K562 (cell line): ENCODE results near the gene KDF1. TPM values are rescaled to one million over a fixed set of nuclear protein-coding genes. Genes with fewer than 3 reads are reported as not detected.

ENCODE experiments used
- ATAC-seq: fragments of 200-7000 bp; cut with Tn5 transposase; 3 replicates; pipeline ENCODE4 v1.9.1; 2020; ENCODE audit warnings: moderate library complexity
- BruUV-seq: library from RNA; stranded (reverse); fragments of 400-500 nt; replicated peaks from 2 replicates; lab custom pipeline; 2021; lab: Mats Ljungman, UMichigan
- CTCF ChIA-PET: fragments of 300-600 bp; formaldehyde crosslinking; extraction: SDS; loops from one replicate; lab custom pipeline; 2021; ENCODE audit warnings: low intra/inter-chr PET ratio; lab: Yijun Ruan, JAX
- POLR2A ChIA-PET: fragments of 300-600, 350-650 bp; sonication (Branson Sonifier 250); formaldehyde crosslinking; extraction: SDS; loops from one replicate; lab custom pipeline; 2021; ENCODE audit warnings: antibody characterized with exemption, inconsistent platforms; lab: Yijun Ruan, JAX
- DNase-seq, 4 experiments: peaks; one replicate each; pipeline versions ENCODE4 v3.0.0 to v3.0.0-alpha.2; 2011 to 2018; ENCODE audit warnings: low spot score in 3 of 4, mixed read lengths in 3 of 4; ENCODE audit errors: extremely low read depth in 1 of 4
- FAIRE-seq: peaks from 2 replicates; lab custom pipeline; 2011; peaks lifted over from hg19 to GRCh38; lab: Jason Lieb, UNC
- H2AFZ ChIP-seq: 2 replicates; pipeline ENCODE4 v1.6.0; 2011; ENCODE audit warnings: low read depth, low read length, control low read depth, inconsistent platforms
- H3K27ac ChIP-seq: fragments of 200-600 bp; 3 replicates; pipeline ENCODE4 v1.8.0; 2011; ENCODE audit warnings: low read depth, mild to moderate bottlenecking, control low read depth, inconsistent platforms, low read length, moderate library complexity, mixed read lengths; ENCODE audit errors: extremely low read depth
- H3K27me3 ChIP-seq, 2 experiments: fragments of 300-600 bp in 1 of 2; 2 replicates in 1 of 2; 3 replicates in 1 of 2; pipeline versions ENCODE4 v1.6.0 to v1.8.0; 2011; ENCODE audit warnings: inconsistent platforms in 2 of 2, low read length in 2 of 2, mild to moderate bottlenecking in 1 of 2, mixed read lengths in 1 of 2, moderate library complexity in 1 of 2; ENCODE audit not compliant: control insufficient read depth in 2 of 2, insufficient read depth in 2 of 2
- H3K36me3 ChIP-seq: fragments of 300-600 bp; 3 replicates; pipeline ENCODE4 v1.8.0; 2011; ENCODE audit warnings: mild to moderate bottlenecking, low read length, inconsistent platforms; ENCODE audit not compliant: control insufficient read depth, insufficient read depth
- H3K4me1 ChIP-seq, 2 experiments: fragments of 200-600 bp in 1 of 2; replicated peaks in 1 of 2; 2 replicates in 1 of 2; 3 replicates in 1 of 2; pipeline versions ENCODE4 v1.5.1 to v1.8.0; 2011; ENCODE audit warnings: inconsistent platforms in 2 of 2, low read length in 2 of 2, mild to moderate bottlenecking in 1 of 2, mixed read lengths in 1 of 2, moderate library complexity in 1 of 2; ENCODE audit not compliant: control insufficient read depth in 2 of 2, insufficient read depth in 2 of 2
- H3K4me2 ChIP-seq: 2 replicates; pipeline ENCODE4 v1.6.1; 2011; ENCODE audit warnings: low read length, control low read depth, inconsistent platforms, mixed read lengths; ENCODE audit not compliant: insufficient read depth
- H3K4me3 ChIP-seq: fragments of 200-600 bp; sonication (generic), shearing (Covaris generic); 2 replicates; pipeline ENCODE4 v1.5.1; 2016; ENCODE audit warnings: control low read depth, inconsistent platforms
- H3K79me2 ChIP-seq: fragments of 200-600 bp; 3 replicates; pipeline ENCODE4 v1.8.0; 2011; ENCODE audit warnings: low read length, inconsistent platforms; ENCODE audit not compliant: control insufficient read depth, insufficient read depth
- H3K9ac ChIP-seq, 2 experiments: 2 replicates each; pipeline versions ENCODE4 v1.6.0 to v1.6.1; 2011; ENCODE audit warnings: low read depth in 2 of 2, low read length in 2 of 2, control low read depth in 1 of 2, inconsistent platforms in 1 of 2, mild to moderate bottlenecking in 1 of 2, mixed read lengths in 1 of 2; ENCODE audit not compliant: insufficient read depth in 1 of 2
- H3K9me1 ChIP-seq: one replicate; pipeline ENCODE4 v1.6.0; 2011; ENCODE audit warnings: inconsistent platforms, mild to moderate bottlenecking, low read length, moderate library complexity; ENCODE audit not compliant: control insufficient read depth, insufficient read depth
- H3K9me3 ChIP-seq: replicated peaks from 2 replicates; pipeline ENCODE4 v1.5.1; 2011; ENCODE audit warnings: low read depth, low read length, inconsistent platforms; ENCODE audit not compliant: control insufficient read depth, insufficient read depth
- H4K20me1 ChIP-seq: replicated peaks from 2 replicates; pipeline ENCODE4 v1.6.1; 2011; ENCODE audit warnings: low read length, inconsistent platforms, mixed read lengths; ENCODE audit not compliant: control insufficient read depth, insufficient read depth
- CTBP1 ChIP-seq: fragments of 450-650 bp; IDR thresholded peaks from 2 replicates; pipeline ENCODE4 v1.6.1; 2016; ENCODE audit warnings: borderline replicate concordance
- KDM1A ChIP-seq, 2 experiments: fragments of 450-650 bp; IDR thresholded peaks; 2 replicates each; pipeline ENCODE4 v1.6.1; 2016; ENCODE audit warnings: mild to moderate bottlenecking in 2 of 2
- NR2C2 ChIP-seq, 2 experiments: fragments of 200-800 bp in 1 of 2; sonication (Bioruptor generic) in 1 of 2; sonication (generic) in 1 of 2; formaldehyde crosslinking in 1 of 2; IDR thresholded peaks; 2 replicates each; pipeline versions ENCODE4 v1.6.1 to v1.8.0; 2016 to 2022; ENCODE audit warnings: mild to moderate bottlenecking in 1 of 2, missing compliant biosample characterization in 1 of 2, missing genetic modification characterization in 1 of 2, missing genetic modification reagents in 1 of 2
- PKNOX1 ChIP-seq: fragments of 450-650 bp; IDR thresholded peaks from 2 replicates; pipeline ENCODE4 v1.6.1; 2016
- RBFOX2 ChIP-seq: fragments of 200-400 bp; formaldehyde crosslinking; IDR thresholded peaks from 2 replicates; pipeline ENCODE4 v1.6.1; 2017; ENCODE audit warnings: low read depth, mild to moderate bottlenecking, low read length, moderate library complexity
- RCOR1 ChIP-seq, 2 experiments: IDR thresholded peaks; 2 replicates each; pipeline ENCODE4 v1.6.1; 2012; ENCODE audit warnings: low read depth in 2 of 2, low read length in 2 of 2, borderline replicate concordance in 1 of 2, improper control_type of control experiment in 1 of 2
- VEZF1 ChIP-seq: fragments of 200-800 bp; sonication (Bioruptor generic); IDR thresholded peaks from 2 replicates; pipeline ENCODE4 v1.6.1; 2017; ENCODE audit warnings: missing genetic modification characterization, missing compliant biosample characterization
- ZMIZ1 ChIP-seq, 2 experiments: fragments of 150-350 bp in 1 of 2; IDR thresholded peaks; 2 replicates each; pipeline ENCODE4 v1.6.1; 2012 to 2016; ENCODE audit warnings: low read depth in 2 of 2, low read length in 2 of 2, mild to moderate bottlenecking in 1 of 2, moderate library complexity in 1 of 2
- ZNF277 ChIP-seq: fragments of 250-450 bp; sonication (Bioruptor Pico); IDR thresholded peaks from 2 replicates; pipeline ENCODE4 v1.8.0; 2022; ENCODE audit warnings: inconsistent platforms, mild to moderate bottlenecking, moderate library complexity, borderline replicate concordance
- ZNF740 ChIP-seq, 3 experiments: fragments of 200-800 bp in 1 of 3; sonication (Bioruptor generic) in 1 of 3; sonication (generic) in 1 of 3; formaldehyde crosslinking in 1 of 3; IDR thresholded peaks; 2 replicates each; pipeline versions ENCODE4 v1.6.1 to v1.8.0; 2016 to 2022; ENCODE audit warnings: mild to moderate bottlenecking in 2 of 3, missing compliant biosample characterization in 2 of 3, missing genetic modification characterization in 2 of 3, missing genetic modification reagents in 1 of 3
- WGBS: fragments of 100-300 bp; shearing (Covaris generic); methylation state at CpG from one replicate; pipeline ENCODE4 v1.1.6; 2016; ENCODE audit warnings: low coverage, mixed read lengths; ENCODE audit not compliant: insufficient coverage; ENCODE audit errors: missing lambda C conversion rate; 5-methylcytosine and 5-hydroxymethylcytosine counted together
- in situ Hi-C: fragments of 300-500 bp; cut with MboI; formaldehyde crosslinking; loops from 4 replicates; pipeline ENCODE4 v1.15.0; 2018; ENCODE audit warnings: inconsistent platforms, mixed read lengths
- intact Hi-C: fragments of 100-400 bp; cut with micrococcal nuclease; formaldehyde crosslinking; loops from 2 replicates; pipeline ENCODE4 v1.14.2; 2022
- polyA plus RNA-seq, 8 experiments: library from polyadenylated mRNA; depleted of rRNA in 4 of 8; stranded (reverse) in 5 of 8; unstranded in 3 of 8; fragments of >200 nt; fragmentation: Nextera tagmentation in 2 of 8; fragmentation: Illumina TruSeq in 1 of 8; extraction: Ambion mirVana in 2 of 8; extraction: Trizol in 1 of 8; gene quantifications; 2 replicates each; pipeline versions ENCODE4 v1.2.1 to v1.2.3, GENCODE V29; 2011 to 2014; ENCODE audit warnings: inconsistent platforms in 1 of 8, missing spikeins in 1 of 8
- total RNA-seq, 7 experiments: library from RNA; depleted of rRNA in 6 of 7; stranded (reverse); fragments of >200 nt in 6 of 7; fragmentation: Illumina TruSeq in 2 of 7; extraction: Trizol in 2 of 7; gene quantifications; 2 replicates each; pipeline versions ENCODE4 v1.2.1 to v1.2.3, GENCODE V29; 2011 to 2021; ENCODE audit warnings: low replicate concordance in 1 of 7

Gene KDF1
- total and polyA plus RNA-seq, 9 of the 15 experiments (the other 6 are each of a cell fraction or from before 2014, with no cell fraction given), result 0.38 to 1.9 (median 0.83) TPM

- FAIRE-seq, result peak; percentile 55
- DNase-seq, result peak in 1 of 4 experiments; percentile 48
- H3K9ac ChIP-seq, result no peak overlapping the region; a peak in 1 of 4 replicates
- H3K4me3 ChIP-seq, result no peak overlapping the region
- WGBS, result 59% methylated on average over 4 of the region's 4 CpGs
- H3K4me2 ChIP-seq, result no peak overlapping the region
- ChIA-PET CTCF (no interaction called here), POLR2A (interaction anchor here (0.7 to 2.3 kb wide), 4 partner anchors 9 to 89 kb away, joined by 3 to 12 read pairs (median 6); no protein-coding TSS in a partner anchor)
- H3K79me2 ChIP-seq, result peaks cover 49% of the 10 kb centered on the region
- no peaks in the 10 kb centered on the region for H3K9me1 ChIP-seq
- H3K36me3 ChIP-seq, result peaks cover 86% of the 10 kb centered on the region
- in situ Hi-C loops (no loop called here), intact Hi-C loops (no loop called here)
- H3K9me3 ChIP-seq, result no peaks in the 10 kb centered on the region
- H3K4me1 ChIP-seq, result no peaks in the 10 kb centered on the region; a peak in 1 of 5 replicates
- no peak overlapping the region for H2AFZ ChIP-seq
- ATAC-seq, result peak; percentile 71
- no TSS peak for BruUV-seq
- H3K27me3 ChIP-seq, result no peaks in the 10 kb centered on the region
- H3K27ac ChIP-seq, result no peak overlapping the region
- 0 out of 2 replicates have a peak, but pooled peaks cover 10% of the 10 kb centered on the region for H4K20me1 ChIP-seq
- TF ChIP-seq PKNOX1 (peak; percentile 31; the same call in 1 of the 2 replicates), NR2C2 (CRISPR knock-in tag; IDR thresholded peaks at IDR 0.05) (no peak), NR2C2 (tag; IDR thresholded peaks at IDR 0.05) (peak; percentile 70; the same call in 1 of the 2 replicates), ZNF740 (CRISPR knock-in tag; IDR thresholded peaks at IDR 0.05) (no peak), ZNF740 (tag; IDR thresholded peaks at IDR 0.05) (no peak), CTBP1 (peak; percentile 40; the same call in 1 of the 2 replicates), ZMIZ1 (IDR thresholded peaks at IDR 0.05; ENCODE audit: low read depth in 2 of 2, low read length in 2 of 2) (no peak), RBFOX2 (no peak), ZNF277 (CRISPR knock-in tag) (no peak), VEZF1 (peak; percentile 39), RCOR1 (IDR thresholded peaks at IDR 0.05; ENCODE audit: borderline replicate concordance in 1 of 2, low read depth in 2 of 2, low read length in 2 of 2) (peak in 1 of 2 experiments; percentile 58; a peak in 1 of 4 replicates), KDM1A (IDR thresholded peaks at IDR 0.05) (peak; percentile 53 to 69)
These were observed 22.1 kb downstream of the KDF1 start for GRCh38 chr1:26938004-26938658.
